MM.1S (cell line): ENCODE measurements around the gene NCBP2.

Experiments used
- DNase-seq: peaks from one replicate; pipeline ENCODE4 v3.0.0-alpha.2; 2015
- H2AFZ ChIP-seq: fragments of 300-600 bp; sonication (generic); 2 replicates; pipeline ENCODE4 v1.6.0; 2016; ENCODE audit warnings: antibody characterized with exemption, low read length
- H3F3A ChIP-seq: fragments of 300-600 bp; sonication (generic); 2 replicates; pipeline ENCODE4 v1.6.1; 2016; ENCODE audit warnings: mild to moderate bottlenecking, antibody characterized with exemption, low read length, moderate library complexity, mixed read lengths; ENCODE audit not compliant: insufficient read depth
- H3K27ac ChIP-seq: fragments of 300-600 bp; sonication (generic); 2 replicates; pipeline ENCODE4 v1.5.1; 2016; ENCODE audit warnings: mild to moderate bottlenecking, low read length
- H3K27me3 ChIP-seq: fragments of 300-600 bp; sonication (generic); replicated peaks from 2 replicates; pipeline ENCODE4 v1.6.0; 2016; ENCODE audit warnings: low read length; ENCODE audit not compliant: insufficient read depth
- H3K36me3 ChIP-seq: fragments of 300-600 bp; sonication (generic); replicated peaks from 2 replicates; pipeline ENCODE4 v1.6.1; 2016; ENCODE audit warnings: mild to moderate bottlenecking, low read length, mixed read lengths; ENCODE audit not compliant: insufficient read depth
- H3K4me1 ChIP-seq: fragments of 300-600 bp; sonication (generic); 2 replicates; pipeline ENCODE4 v1.6.1; 2016; ENCODE audit warnings: low read length, mixed read lengths
- H3K4me2 ChIP-seq: fragments of 300-600 bp; sonication (generic); 2 replicates; pipeline ENCODE4 v1.6.0; 2016; ENCODE audit warnings: low read depth, low read length
- H3K4me3 ChIP-seq: fragments of 300-600 bp; sonication (generic); 2 replicates; pipeline ENCODE4 v1.5.1; 2016; ENCODE audit warnings: low read length, mixed read lengths
- H3K79me2 ChIP-seq: fragments of 300-600 bp; sonication (generic); 2 replicates; pipeline ENCODE4 v1.6.1; 2016; ENCODE audit warnings: mixed run types, low read length, mixed read lengths
- H3K9ac ChIP-seq: fragments of 300-600 bp; sonication (generic); 2 replicates; pipeline ENCODE4 v1.6.1; 2016; ENCODE audit warnings: low read length, mixed read lengths
- H3K9me2 ChIP-seq: fragments of 300-600 bp; sonication (generic); replicated peaks from 2 replicates; pipeline ENCODE4 v1.6.1; 2016; ENCODE audit warnings: mild to moderate bottlenecking, low read length, mixed read lengths; ENCODE audit not compliant: insufficient read depth
- H3K9me3 ChIP-seq: fragments of 300-600 bp; sonication (generic); replicated peaks from 2 replicates; pipeline ENCODE4 v1.6.1; 2016; ENCODE audit warnings: mild to moderate bottlenecking, low read length, mixed read lengths; ENCODE audit not compliant: insufficient read depth
- H4K20me1 ChIP-seq: fragments of 300-600 bp; sonication (generic); 2 replicates; pipeline ENCODE4 v1.6.1; 2016; ENCODE audit warnings: mild to moderate bottlenecking, low read length, moderate library complexity, mixed read lengths; ENCODE audit not compliant: insufficient read depth
- EZH2 ChIP-seq: fragments of 300-600 bp; sonication (generic); optimal IDR thresholded peaks from 2 replicates; pipeline ENCODE3; 2017; ENCODE audit warnings: low read depth, mild to moderate bottlenecking, antibody characterized with exemption, low read length, mixed read lengths
- EZH2phosphoT487 ChIP-seq: fragments of 300-600 bp; sonication (generic); IDR thresholded peaks from 2 replicates; pipeline ENCODE4 v1.6.1; 2018; ENCODE audit warnings: antibody characterized with exemption, low read length
- TF ChIP-seq, protein P1 (sequence below): fragments of 300-600 bp; sonication (generic); IDR thresholded peaks from 2 replicates; pipeline ENCODE4 v1.5.1; 2016; ENCODE audit warnings: antibody characterized with exemption, low read length, mixed read lengths

Gene NCBP2

DNA sequence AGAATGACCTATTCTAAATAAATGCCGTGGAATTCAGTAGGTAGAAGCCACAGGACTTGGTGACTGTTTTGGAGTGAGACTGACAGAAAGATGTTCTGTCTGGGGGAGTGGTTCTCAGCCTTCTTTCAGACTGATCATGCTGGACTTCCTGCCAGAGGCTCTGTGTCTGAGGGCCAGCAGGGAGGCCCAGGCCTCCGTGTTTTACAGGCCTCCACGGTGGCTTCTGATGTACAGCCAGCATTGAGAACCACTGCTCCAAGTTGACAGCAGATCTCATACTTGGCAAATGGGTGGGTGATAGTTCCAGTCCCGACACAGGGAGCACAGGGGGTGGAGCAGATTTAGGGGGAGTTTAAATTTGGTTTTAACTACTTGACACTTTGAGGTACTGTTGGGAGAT is 33.0 kb upstream of the NCBP2 start:
- DNase-seq, result no peak
- Histone ChIP-seq H3K9me3 (no peaks in the 10 kb centered on the region), H3K4me3 (no peak overlapping the region), H3K79me2 (no peaks in the 10 kb centered on the region), H3K4me1 (no peaks in the 10 kb centered on the region), H3K27ac (no peak overlapping the region), H3F3A (no peaks in the 10 kb centered on the region), H3K9ac (no peak overlapping the region), H3K36me3 (no peaks in the 10 kb centered on the region), H3K27me3 (peaks cover 8% of the 10 kb centered on the region; the same call in 1 of the 2 replicates), H3K4me2 (no peak overlapping the region), H3K9me2 (no peaks in the 10 kb centered on the region), H4K20me1 (no peaks in the 10 kb centered on the region), H2AFZ (no peak overlapping the region)
- TF ChIP-seq, protein P1, sequence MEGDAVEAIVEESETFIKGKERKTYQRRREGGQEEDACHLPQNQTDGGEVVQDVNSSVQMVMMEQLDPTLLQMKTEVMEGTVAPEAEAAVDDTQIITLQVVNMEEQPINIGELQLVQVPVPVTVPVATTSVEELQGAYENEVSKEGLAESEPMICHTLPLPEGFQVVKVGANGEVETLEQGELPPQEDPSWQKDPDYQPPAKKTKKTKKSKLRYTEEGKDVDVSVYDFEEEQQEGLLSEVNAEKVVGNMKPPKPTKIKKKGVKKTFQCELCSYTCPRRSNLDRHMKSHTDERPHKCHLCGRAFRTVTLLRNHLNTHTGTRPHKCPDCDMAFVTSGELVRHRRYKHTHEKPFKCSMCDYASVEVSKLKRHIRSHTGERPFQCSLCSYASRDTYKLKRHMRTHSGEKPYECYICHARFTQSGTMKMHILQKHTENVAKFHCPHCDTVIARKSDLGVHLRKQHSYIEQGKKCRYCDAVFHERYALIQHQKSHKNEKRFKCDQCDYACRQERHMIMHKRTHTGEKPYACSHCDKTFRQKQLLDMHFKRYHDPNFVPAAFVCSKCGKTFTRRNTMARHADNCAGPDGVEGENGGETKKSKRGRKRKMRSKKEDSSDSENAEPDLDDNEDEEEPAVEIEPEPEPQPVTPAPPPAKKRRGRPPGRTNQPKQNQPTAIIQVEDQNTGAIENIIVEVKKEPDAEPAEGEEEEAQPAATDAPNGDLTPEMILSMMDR, result no peak
- no peak for TF ChIP-seq EZH2phosphoT487
- no peak for TF ChIP-seq EZH2

DNA sequence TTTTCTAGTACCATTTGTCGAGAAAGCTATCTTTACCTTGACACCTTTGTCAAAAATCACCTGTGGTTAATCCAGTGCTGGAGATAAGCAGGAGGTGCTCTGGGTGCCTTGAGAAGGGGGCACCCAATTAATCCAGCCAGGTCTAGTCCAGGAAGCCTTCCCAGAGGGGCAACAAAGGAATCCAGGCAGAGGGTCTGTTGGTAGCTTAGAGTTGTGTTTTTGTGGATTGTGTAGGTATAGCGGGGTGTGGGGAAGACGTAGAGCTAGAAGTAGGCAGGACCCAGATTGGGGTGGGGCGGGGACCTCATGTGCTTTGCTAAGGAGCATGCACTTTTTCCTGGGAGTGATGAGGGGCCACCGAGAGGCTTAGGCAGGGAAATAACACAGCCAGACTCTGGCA is 32.3 kb upstream of the NCBP2 start:
- Histone ChIP-seq H3K4me1 (no peaks in the 10 kb centered on the region), H3K27me3 (peaks cover 12% of the 10 kb centered on the region; the same call in 1 of the 2 replicates), H3K36me3 (no peaks in the 10 kb centered on the region), H3K4me3 (no peak overlapping the region), H2AFZ (no peak overlapping the region), H3K9me3 (no peaks in the 10 kb centered on the region), H4K20me1 (no peaks in the 10 kb centered on the region), H3K9ac (no peak overlapping the region), H3K79me2 (no peaks in the 10 kb centered on the region), H3K9me2 (no peaks in the 10 kb centered on the region), H3K27ac (no peak overlapping the region), H3K4me2 (no peak overlapping the region), H3F3A (no peaks in the 10 kb centered on the region)
- TF ChIP-seq EZH2, result no peak
- TF ChIP-seq, protein P1, result no peak
- TF ChIP-seq EZH2phosphoT487, result no peak
- no peak for DNase-seq

- DNase-seq, result no peak
- H3K9me3 ChIP-seq, result no peaks in the 10 kb centered on the region
- H3K36me3 ChIP-seq, result no peaks in the 10 kb centered on the region
- no peak overlapping the region for H3K4me2 ChIP-seq
- H3K9me2 ChIP-seq, result no peaks in the 10 kb centered on the region
- H3K4me1 ChIP-seq, result 0 out of 2 replicates have a peak, but pooled peaks cover 6% of the 10 kb centered on the region
- no peaks in the 10 kb centered on the region for H4K20me1 ChIP-seq
- H3K79me2 ChIP-seq, result no peaks in the 10 kb centered on the region
- TF ChIP-seq, protein P1, result no peak
- TF ChIP-seq EZH2phosphoT487, result no peak
- TF ChIP-seq EZH2, result no peak
- no peak overlapping the region for H3K9ac ChIP-seq
- no peaks in the 10 kb centered on the region for H3F3A ChIP-seq
- H3K27ac ChIP-seq, result no peak overlapping the region
- H2AFZ ChIP-seq, result no peak overlapping the region
- H3K27me3 ChIP-seq, result peaks cover 12% of the 10 kb centered on the region; the same call in 1 of the 2 replicates
- no peak overlapping the region for H3K4me3 ChIP-seq
Observed at GRCh38 chr3:196971094-196971698, 28.9 kb upstream of the NCBP2 start.
